GM18867 (cell line): ENCODE results near the gene PLCH2.
"Not testable (repeated sequence)": the region's sequence is repeated elsewhere in the genome, so short reads cannot be mapped to it uniquely, and the experiment has no call there.

Experiments
- ATAC-seq: cut with Tn5 transposase; IDR thresholded peaks from one replicate; pipeline ENCODE4 v1.9.1; 2021; ENCODE audit warnings: mild to moderate bottlenecking, moderate library complexity; ENCODE audit not compliant: unreplicated experiment

Gene PLCH2

DNA sequence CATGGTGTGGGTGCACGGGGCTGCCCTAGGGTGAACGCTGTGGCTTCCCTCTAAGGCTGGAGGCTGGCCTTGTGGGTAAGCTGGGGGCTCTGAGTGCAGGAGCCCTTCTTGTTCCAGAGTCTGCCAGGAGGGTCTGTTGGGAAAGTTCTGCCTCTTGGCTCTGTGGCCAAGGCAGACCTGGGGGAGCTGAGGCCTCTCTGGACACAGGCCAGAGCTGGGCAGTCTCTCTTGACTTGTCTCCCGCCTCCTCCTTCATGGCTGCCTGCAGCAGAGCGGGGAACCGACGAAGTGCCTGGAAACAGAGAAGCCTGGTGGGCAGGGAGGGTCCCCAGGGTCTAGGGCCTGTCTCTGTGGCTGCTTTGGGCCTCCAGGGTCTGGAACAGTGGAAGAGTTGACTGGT lies 33.4 kb upstream of the PLCH2 start:
- ATAC-seq: no peak

DNA sequence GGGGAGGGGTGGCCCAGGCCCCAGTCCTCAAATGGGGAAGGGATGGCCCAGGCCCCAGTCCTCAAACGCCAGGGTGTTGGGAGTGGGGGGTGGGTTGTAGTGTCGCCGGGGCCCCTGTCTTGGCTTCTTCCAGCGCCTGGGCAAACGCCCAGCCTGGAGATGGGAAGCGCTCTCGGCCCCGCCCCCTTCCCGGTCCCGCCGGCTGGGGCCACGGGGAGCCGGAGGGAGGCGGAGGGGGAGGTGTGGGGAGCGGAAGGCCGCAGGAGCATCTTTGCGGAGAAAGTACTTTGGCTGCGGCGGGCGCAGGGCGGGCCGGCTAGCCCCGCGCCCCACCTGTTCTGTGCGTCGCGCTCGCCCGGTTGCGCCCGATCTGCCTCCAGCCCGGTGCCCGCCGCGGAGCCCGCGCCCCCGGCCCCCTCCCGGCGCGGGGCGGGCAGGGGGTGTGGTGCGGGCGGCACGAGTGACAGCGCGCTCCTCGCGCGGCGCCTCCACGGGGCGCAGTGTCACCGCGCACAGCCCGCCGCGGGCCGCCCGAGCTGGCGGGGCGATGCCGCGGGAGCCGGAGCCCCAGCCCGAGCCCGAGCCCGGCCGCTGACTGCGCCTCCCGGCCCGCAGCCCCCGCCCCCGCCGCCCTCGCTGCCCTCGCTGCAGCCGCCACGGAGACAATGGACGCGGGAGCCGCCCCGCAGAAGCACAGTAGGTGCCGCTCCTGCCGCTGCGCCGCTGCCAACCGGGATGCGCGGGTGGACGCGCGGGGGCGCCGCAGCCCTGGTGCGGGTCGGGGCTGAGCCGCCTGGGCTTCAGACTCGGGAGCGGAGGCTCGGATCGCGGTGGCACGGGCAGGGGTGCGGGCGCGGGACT lies 32.6 kb upstream of the PLCH2 start:
- no peak for ATAC-seq

DNA sequence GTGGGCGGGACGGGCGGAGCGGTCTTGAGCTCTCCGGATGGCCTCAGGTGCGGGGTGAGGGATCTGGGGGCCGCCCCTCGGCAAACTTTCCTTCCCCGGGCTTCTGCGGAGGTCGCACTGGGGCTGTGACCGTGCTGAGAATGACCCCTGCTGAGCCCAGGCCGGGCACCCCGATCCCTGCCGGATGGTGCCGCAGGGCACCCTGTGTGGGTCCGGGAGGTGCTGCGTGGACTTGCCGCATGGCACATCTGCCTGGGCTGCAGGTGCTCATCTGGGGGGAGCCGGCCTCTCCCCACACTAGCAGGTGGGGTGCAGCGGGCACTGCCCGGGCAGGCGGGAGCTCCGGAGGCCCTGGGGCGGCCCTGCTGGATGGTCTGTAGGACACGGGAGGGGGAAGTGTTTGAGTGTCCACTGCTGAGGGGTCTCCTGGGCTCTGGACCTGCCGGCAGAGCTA lies 31.9 kb upstream of the PLCH2 start:
- ATAC-seq: no peak

DNA sequence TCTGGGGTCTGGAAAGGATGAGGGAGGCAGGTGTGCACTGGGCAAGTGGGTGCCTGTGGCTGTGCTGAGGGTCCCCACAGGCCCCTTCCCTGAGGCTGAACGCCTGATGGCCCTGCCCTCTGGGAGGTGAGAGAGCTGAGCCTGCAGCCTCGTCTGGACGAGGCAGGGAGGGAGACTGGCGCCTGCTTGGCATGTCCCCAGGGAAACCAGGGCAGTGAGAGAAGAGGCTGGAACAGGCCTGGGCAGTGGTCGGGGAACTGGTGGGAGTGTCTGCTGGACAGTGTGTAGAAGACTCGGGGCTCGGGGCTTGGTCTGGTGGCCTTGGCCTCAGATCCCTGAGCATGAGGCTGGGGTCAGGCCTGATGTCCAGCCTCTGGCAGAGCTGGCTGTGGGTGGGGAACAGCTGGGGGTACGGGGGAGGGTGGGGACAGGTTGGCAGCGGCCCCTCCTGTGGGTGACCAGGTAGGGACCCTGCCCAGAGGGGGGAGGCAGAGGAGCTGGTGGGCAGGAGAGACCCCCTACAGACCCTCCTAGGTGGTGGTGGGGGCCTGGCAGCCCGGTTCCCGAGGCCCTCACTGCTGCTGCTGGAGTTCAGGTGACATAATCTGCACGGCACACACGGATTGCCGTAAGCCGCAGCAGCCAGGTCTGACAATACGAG lies 30.8 kb upstream of the PLCH2 start:
- ATAC-seq: no peak

DNA sequence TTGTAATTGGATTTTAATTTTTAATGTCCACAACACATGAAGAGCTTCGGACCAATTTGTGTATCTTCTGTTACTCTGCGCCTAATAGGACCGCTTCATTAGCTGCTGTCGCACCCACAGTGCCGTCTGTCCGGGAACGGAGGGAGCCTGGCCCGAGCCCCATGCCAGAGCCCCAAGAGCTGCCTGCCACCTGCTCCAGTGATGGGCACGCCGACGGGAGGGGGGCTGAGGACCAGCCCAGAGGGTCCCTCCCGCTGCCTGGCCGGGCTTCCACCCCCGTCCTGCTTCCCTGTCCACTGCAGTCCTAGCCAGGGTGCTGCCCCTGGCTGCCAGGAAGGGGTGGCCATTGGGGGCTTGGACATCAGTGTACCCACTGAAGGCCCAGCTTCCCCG lies 30.3 kb upstream of the PLCH2 start:
- ATAC-seq: no peak

DNA sequence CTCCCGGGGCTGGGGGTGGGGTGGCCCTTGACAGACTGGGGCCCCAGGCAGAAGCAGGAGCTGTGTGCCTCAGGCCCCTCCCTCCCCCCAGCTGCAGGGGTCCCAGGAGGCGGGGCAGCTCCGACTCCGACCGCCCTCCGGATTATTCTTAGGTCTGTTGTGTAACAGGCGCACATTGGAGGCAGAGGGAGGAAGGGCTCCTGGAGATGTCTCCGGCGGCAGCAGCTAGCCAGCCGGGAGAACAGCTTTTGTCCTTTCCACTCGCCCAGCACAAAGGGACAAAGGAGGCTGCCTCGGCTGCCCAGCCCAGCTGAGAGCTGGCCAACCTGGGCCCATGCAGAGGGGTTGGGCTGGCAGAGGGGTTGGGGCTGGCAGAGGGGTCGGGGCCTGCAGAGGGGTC lies 29.7 kb upstream of the PLCH2 start:
- no peak for ATAC-seq

DNA sequence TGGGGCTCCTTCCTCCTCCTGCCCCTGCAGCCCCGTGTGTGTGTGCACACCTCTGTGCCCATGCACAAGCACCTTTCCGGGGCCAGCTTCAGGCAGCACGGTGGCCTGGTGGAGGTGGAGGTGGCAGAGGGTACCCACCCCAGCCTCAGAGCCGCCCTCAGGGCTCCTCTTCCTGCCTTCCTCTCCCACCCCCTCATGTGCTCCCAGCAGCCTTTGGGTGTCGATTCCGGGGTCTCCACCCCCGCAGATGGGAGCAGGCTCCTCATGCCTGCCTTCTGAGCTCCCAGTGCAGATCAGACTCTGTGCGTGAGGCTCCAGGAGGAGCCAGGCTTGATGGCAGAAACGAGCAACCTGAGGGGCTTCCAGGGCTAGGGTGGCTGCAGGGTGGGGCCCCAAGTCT lies 29.2 kb upstream of the PLCH2 start:
- no peak for ATAC-seq

DNA sequence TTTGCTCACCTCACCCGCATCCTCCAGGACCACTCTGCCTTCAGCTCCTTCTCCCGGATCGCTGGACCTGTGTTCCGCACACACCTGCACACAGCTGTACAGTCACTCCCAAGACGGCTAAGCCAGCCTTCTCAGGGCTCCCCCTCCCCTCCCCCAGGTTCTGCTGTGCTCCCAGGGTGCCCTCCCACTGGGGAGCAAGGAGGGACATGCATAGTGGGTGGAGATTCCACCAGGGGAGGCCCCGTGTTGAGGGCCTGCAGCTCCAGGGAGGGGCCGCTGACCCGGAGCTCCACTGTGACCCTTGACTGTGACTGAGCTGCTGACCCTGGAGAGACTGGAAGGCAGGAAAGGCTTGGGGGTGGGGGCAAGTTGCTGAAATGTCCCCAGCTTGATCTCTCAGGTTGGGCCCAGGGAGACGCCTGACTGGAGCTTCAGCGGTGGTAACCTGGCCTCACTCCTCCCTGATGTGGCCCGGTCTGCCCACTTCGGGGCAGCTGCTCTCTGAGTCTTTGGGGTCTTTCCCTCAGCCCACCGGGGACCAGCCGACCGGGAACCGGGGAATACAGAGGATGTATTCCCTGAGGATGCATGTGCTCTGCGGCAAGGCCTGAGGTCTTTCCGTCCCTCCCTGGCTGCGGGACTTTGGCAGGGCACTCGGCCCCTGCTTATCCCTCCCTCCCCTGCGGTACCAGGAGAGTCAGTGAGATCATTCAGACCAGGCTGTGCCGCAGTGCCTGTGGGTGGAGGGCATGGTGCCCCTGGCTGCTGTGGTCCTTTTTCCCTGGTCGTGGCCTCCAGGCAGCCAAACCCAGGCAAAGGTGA lies 28.6 kb upstream of the PLCH2 start:
- ATAC-seq: no peak

DNA sequence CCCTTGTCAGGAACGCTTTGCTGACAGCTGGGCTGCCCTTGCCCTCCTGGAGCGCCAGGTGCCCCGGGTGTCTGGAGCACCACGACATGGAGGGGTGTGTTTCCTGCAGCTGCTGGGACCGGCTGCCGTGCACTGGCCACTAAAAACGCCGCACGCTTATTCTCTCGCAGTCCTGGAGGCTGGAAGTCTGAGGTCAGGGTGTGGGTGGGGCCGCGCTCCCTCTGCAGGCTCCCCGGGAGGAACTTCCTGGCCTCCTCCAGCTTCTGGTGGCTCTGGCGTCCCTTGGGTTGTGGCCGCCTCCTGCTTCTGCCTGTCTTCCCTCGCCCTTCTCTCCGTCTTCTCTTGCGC lies 28.0 kb upstream of the PLCH2 start:
- ATAC-seq: no peak

DNA sequence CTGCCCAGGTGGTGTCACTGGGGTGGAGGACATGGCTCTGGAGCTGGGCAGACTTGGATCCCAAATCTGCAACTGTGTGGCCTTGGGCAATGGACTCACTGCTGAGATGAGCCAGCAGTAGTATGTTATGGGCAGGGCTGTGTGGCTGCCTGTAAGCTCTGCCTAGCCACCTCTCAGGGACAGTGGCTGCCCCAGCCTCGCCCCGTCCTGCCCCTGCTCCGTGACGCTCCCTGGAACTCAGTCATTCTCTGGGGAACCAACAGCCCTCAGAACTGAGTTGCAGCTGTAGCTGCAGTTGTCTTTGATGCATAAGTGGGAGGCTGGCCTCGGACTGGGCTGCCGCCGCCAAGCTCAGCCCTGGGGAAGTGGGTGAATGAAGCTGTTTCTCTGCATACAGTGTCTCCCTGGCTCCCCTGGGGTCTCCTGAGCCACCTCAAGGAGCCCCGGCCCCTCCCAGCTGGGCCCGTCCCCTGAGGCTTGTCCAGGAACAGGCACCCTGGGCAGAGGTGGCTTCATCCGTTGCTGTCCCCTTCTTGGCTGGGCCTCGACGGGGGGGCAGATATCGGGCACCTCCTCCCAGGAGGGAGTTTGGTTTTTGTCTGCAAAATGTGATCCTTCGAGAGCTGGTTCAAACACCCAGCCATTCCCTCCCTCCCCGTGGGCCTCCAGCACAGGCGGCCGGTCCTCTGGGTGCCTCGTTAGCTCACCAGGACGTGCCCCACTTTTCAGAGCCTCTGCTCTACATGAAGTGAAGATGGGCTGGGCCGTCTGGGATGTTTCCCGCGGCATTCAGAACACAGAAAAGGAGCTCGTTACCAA lies 26.2 kb upstream of the PLCH2 start:
- ATAC-seq: no peak

DNA sequence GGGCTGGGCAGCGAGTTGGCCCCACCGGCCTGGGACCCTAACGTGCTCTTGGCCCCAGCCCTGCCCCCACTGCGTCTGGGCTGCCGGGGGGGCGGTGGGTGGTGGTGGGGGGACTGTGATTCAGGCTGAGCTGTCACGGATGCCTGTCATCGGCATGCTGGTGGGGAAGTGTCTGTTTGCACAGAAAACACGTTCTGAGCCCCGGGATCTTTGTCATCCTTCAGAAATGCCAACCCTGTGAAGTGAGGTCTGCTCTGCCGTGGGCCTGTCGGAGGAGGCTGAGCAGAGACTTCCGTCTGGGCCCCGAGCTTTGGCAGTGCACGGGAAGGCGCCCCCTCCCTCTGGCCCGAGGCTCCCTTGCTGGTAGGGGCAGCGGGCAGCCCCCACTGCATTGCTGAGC lies 24.3 kb upstream of the PLCH2 start:
- ATAC-seq: no peak

DNA sequence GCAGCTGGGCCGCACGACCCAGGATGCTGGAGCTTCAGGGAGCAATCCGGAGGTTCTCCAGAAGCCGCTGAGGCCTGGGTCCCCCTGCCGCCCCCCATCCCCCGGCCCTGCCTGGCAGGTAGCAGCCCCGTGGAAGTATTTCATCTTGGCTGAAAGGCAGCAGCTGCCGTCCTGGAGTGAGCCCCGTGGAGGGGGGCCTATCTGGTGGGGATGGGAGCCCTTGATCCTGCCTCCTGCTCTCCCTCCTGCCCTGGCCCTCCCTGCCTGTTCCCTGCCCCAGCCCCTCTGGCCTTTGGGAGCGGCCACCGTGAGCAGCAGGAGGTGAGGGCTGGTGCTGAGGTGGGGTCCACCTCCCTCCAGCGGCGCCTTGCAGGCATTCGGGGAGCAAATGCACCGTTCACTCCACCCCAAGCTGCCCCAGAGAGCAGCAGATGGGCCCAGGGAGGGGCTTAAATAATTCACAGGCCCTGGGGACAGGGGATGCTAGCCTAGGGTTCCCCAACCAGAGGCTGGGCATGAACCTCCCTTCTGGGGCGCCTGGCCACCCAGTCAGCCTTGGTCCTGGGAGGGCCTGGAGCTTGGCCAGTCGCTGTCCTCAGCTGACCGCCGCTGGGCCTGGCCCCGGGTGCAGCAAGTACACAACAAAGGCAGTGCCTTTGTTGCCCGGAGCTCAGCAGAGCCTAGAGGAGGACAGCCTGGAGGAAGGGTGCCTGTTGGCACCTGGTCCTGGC lies 23.7 kb upstream of the PLCH2 start:
- no peak for ATAC-seq

DNA sequence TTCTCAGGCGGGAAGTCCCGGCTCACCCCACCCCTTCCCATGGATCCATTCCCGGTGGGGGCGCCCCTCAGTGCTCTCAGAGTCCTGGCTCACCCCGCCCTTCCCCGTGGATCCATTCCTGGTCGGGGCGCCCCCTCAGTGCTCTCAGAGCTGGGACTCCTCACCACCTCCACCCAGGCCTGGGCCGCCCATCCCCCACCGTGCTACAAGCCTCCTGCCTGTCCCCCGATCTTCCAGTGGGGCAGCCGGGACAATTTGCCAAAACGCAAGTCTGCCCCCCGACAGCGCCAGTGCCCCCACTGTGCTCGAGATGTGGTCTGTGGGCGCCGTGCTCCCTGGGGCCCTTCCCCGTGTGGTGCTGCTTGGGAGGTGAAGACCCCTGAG lies 23.2 kb upstream of the PLCH2 start:
- no peak for ATAC-seq

DNA sequence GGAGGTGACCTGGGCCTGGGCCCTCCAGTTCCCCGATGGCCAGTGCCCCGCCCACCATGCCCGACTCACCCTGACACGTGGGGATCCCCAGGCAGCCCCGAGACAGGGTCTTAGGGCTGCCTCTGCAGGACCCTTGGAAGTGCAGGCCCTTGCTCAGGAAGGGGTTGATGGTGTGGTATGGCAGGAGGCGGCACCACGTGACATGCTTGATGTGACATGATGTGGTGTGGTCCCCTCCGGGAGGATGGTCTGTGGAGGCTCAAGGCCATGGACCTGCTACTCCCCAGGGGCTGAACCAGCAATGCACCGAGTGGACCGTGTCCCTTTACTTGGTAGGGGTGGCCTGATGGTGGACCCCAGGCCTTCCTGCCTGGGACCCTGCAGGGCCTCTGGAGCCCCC lies 21.9 kb upstream of the PLCH2 start:
- ATAC-seq: no peak

DNA sequence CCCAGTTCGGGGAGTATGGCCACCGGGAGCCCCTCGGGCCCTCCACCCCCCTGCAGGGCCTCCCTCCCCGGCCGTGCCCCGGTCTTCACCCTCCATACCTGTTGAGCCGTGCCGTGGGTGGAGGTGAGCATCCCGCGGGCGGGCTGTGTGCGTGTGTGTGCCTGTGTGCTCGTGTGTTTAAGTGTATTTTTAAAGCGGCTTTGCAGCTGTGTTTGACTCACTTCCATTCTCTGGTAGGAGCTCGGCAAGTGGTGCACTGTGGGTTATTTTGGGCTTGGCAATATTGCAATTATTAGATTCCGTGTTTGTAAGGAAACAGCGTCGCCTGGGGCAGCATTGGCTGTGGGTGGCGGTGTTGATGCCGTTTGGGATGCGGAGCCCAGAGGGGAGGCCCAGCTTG lies 20.3 kb upstream of the PLCH2 start:
- ATAC-seq: no peak

DNA sequence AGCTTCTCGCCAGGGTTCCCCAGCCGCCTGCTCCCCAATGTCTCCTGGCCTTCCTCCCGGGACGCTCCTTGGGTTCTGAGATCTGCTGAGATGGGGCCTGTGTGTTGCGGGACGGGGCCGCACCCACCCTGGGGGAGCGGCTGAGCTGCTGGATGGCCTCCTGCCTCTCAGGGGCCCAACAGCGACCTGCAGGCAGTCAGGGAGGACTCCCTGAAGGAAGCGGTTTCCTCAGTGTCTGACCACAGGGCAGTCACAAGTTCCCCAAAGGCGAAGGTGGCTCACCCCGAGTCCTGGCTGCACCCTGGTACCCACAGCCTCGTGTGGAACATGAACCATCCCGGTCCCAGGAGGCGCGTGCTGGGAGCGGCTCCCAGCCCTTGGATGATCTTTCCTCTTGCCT lies 18.6 kb upstream of the PLCH2 start:
- ATAC-seq: no peak

DNA sequence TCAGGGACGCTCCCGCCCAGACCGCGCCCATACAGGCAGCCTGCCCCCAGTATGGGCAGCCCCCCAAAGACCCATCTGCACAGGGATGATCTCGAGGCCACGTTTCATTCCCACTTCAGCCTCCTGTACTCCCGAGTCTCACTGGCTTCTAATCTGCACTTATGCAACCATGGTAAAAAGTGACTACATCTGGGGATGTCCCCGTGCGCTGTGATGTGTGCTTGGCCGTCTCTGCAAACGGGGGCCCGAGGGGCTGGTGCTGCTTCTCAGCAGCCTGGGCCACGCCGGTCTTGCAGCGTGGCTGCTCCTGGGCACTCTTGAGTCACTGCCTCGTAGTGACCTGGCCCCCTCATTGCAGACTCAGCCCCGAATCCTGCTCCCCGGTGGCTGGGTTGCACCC lies 17.4 kb upstream of the PLCH2 start:
- ATAC-seq: no peak

DNA sequence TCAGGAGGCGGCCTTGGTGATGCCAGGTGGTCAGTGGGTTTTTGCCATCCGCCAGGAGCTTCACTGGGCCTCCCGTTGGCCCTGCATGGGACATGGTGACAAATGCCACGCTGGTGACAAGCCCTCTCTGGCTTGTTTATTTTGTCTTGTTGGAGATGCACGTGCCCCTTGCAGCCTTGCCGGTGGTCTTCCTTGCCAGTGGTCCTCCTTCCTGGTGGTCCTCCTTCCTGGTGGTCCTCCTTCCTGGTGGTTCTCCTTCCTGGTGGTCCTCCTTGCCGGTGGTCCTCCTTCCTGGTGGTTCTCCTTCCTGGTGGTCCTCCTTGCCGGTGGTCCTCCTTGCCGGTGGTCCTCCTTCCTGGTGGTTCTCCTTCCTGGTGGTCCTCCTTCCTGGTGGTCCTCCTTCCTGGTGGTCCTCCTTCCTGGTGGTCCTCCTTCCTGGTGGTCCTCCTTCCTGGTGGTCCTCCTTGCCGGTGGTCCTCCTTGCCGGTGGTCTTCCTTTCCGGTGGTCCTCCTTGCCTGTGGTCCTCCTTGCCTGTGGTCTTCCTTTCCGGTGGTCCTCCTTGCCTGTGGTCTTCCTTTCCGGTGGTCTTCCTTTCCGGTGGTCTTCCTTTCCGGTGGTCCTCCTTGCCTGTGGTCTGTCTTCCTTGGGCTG lies 16.9 kb upstream of the PLCH2 start:
- not testable (repeated sequence) for ATAC-seq

DNA sequence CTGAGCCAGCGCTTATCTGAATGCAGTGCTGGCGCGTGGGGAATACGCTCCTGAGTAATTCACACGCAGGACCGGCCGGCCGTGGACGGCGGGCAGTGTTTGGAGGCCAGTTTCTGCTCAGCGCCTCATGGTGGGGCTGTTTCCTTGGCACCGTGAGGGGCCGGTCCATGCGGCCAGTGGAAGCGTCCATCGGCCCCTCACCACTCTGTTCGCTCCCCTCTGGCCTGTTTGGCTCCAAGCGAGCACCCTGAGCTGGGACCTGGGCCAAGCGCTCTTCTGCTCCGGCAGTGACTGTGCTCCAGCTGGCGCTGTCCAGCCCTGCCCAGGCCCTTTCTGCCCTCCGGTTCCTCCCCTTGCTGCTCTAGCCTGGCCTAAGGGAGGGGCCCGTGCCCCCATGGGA lies 16.3 kb upstream of the PLCH2 start:
- no peak for ATAC-seq

DNA sequence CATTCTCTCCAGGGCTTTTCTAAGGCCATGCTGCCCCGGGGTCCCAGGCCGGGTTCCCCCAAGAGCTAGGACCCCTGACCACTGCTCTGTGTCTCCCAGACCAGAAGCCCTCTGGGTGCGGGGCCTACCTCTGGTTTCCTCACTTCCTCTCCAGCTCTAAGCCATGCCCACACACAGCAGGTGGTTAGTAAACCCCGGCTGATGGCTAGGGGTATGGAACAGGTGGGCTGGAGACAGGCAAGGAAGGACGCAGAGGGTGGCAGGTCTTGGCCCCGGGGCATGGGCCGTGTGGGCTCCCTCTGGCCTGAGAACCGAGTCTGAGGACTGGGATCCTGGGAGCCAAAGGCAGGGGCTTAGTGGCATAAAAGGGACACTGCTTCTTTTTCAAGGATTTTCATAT lies 15.9 kb upstream of the PLCH2 start:
- ATAC-seq: no peak
